Pulmonary artery endothelial cell (primary cell): ENCODE measurements around the gene MTMR12. TPM values are rescaled to one million over a fixed set of nuclear protein-coding genes. Genes with fewer than 3 reads are reported as not detected.
"Not testable (repeated sequence)": the region's sequence is repeated elsewhere in the genome, so short reads cannot be mapped to it uniquely, and the experiment has no call there.

ENCODE experiments used
- DNase-seq: peaks from one replicate; pipeline ENCODE4 v3.0.0-alpha.2; 2011; ENCODE audit warnings: low read depth, low spot score
- total RNA-seq: library from RNA; depleted of rRNA; stranded (reverse); fragments of >200 nt; gene quantifications from 2 replicates; pipeline ENCODE4 v1.2.3, GENCODE V29; 2014

The MTMR12 gene
- total RNA-seq, 1 donor from 2014 or later: 31.9 TPM

GRCh38 chr5:32299059-32299677 lies 13.6 kb downstream of the MTMR12 start:
- no peak for DNase-seq

- DNase-seq: no peak
Measured at GRCh38 chr5:32298059-32298415, 14.7 kb downstream of the MTMR12 start.

GRCh38 chr5:32297181-32298058 lies 15.3 kb downstream of the MTMR12 start:
- no peak for DNase-seq

GRCh38 chr5:32295966-32296772 lies 16.6 kb downstream of the MTMR12 start:
- not testable (repeated sequence) for DNase-seq

- DNase-seq: no peak
Measured at GRCh38 chr5:32291591-32291990, 21.1 kb downstream of the MTMR12 start.

- DNase-seq: no peak
Measured at GRCh38 chr5:32290922-32291321, 21.8 kb downstream of the MTMR12 start.

GRCh38 chr5:32290501-32290900 lies 22.2 kb downstream of the MTMR12 start:
- DNase-seq: not testable (repeated sequence)

- DNase-seq: not testable (repeated sequence)
Measured at GRCh38 chr5:32289986-32290385, 22.8 kb downstream of the MTMR12 start.

GRCh38 chr5:32288135-32288534 lies 24.6 kb downstream of the MTMR12 start:
- not testable (repeated sequence) for DNase-seq

- DNase-seq: not testable (repeated sequence)
Measured at GRCh38 chr5:32287525-32287924, 25.2 kb downstream of the MTMR12 start.

- DNase-seq: no peak
Measured at GRCh38 chr5:32285510-32286138, 27.1 kb downstream of the MTMR12 start.

GRCh38 chr5:32283539-32284377 lies 29.0 kb downstream of the MTMR12 start:
- DNase-seq: peak; percentile 41

- DNase-seq: no peak
Measured at GRCh38 chr5:32283061-32283460, 29.7 kb downstream of the MTMR12 start.

- no peak for DNase-seq
Measured at GRCh38 chr5:32282633-32283032, 30.1 kb downstream of the MTMR12 start.

- not testable (repeated sequence) for DNase-seq
Measured at GRCh38 chr5:32281378-32282133, 31.2 kb downstream of the MTMR12 start.

GRCh38 chr5:32280656-32281081 lies 32.1 kb downstream of the MTMR12 start:
- no peak for DNase-seq

GRCh38 chr5:32279786-32280185 lies 33.0 kb downstream of the MTMR12 start:
- no peak for DNase-seq

GRCh38 chr5:32279223-32279622 lies 33.5 kb downstream of the MTMR12 start:
- no peak for DNase-seq

- DNase-seq: no peak
Measured at GRCh38 chr5:32278406-32278805, 34.3 kb downstream of the MTMR12 start.

GRCh38 chr5:32277798-32278197 lies 34.9 kb downstream of the MTMR12 start:
- DNase-seq: no peak
